Stimulated activated CD8-positive, alpha-beta memory T cell treated with anti-CD3 and anti-CD28 coated beads, Interleukin-2, amount 100 ng/mL, for 1 hour (primary cell): ENCODE results near the gene ASB6.
"Not testable (repeated sequence)": the region's sequence is repeated elsewhere in the genome, so short reads cannot be mapped to it uniquely, and the experiment has no call there.

Experiments used
- DNase-seq, 2 donors: peaks; one replicate each; pipeline ENCODE4 v3.0.0-alpha.2; 2020; ENCODE audit warnings: low read depth in 2 of 2

The ASB6 gene

DNA sequence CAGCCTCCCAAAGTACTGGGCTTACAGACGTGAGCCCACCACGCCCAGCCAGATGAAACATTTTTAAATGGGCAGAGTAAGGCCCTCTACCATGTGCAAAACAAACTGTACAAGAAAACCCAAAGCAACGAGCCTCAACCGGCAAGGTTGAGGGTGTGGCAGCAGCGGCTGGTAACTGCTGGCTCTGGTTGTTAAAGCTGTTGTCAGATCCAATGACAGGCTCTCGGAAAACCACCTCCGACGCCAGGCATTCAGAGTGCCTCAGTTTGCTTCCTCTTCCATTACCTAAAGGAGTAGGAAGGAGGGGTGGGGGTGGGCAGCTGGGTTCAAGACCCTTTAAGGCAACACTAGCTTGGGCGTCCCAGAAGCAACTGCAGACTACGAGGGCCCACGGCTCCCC, 2.4 kb upstream of the ASB6 start:
- DNase-seq, result no peak

DNA sequence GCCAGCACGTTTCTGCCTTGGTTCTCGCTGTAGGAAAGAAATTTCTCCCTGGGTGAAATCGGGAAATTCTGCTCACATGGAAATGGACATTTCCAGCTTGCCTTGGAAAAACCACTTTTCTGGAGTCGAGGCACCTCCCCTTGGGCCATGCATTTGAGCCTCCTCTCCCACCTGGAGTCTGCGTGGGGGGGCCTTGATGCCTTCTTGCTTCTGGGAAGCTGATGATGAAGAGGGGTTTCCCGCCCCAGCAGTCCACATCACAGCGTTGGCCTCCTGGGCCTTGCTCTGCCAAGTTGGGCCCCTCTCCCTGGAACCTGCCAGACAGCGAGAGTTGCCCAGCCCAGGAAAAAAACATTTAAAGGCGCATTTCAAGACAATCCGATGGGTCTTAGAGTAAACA, 1.8 kb upstream of the ASB6 start:
- no peak for DNase-seq

GRCh38 chr9:129640871-129641749, 841 bp downstream of the ASB6 start:
- DNase-seq, result no peak

DNA sequence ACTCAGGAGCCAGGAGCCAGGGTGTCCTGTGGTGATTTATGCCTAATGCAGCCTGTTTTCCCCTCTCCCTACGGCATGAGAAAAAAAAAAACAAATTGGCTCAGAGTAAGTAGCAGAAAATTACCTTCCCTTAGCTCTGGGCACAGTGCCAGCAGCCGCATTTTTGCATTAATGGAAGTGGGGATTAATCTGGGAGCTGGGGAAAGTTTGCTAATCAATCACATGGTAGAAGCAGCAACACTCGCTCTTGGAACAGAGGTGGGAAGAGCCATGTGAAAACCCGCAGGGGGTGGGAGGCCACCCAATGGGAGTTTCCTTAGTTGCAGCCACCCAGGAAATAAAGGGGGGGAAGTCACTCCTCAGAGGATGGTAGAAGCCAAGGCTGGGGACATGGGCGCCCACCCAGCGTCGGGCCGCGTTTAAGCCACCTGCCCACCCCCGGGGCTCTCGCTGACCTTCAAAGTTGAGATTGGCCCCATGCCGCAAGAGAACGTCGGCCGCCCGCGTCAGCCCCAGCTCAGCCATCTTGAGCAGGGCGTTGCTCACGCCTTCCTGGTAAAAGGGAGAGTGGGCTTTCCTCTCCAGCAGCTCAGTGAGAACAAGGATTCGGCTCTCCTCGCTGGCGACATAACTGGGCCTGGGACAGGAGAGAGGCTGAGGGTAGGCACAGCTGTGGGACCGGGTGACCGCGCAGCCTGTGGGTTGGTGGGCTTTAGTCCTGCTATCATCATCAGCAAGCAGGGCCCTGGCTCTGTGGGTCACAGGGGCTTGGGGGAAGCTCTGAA, 1.7 kb downstream of the ASB6 start:
- DNase-seq, result no peak

DNA sequence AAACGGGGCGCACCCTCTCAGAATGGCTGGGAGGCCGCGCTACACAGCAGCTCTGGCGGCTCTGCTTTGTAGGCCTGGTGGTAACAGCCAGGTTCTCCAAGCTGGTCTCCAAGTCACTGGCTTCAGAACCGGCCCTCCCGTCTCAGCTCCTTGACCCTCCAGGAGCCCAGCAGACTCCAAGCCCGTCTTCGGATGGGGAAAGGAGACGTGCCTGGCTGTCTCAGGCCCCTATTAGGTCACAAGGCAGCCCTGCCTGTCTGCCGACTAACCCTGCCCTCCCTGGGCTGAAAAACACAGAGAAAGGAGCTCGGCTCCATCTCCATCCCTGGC, 2.2 kb downstream of the ASB6 start:
- no peak for DNase-seq

- DNase-seq, result no peak
Observed at GRCh38 chr9:129639034-129639630, 2.8 kb downstream of the ASB6 start.

DNA sequence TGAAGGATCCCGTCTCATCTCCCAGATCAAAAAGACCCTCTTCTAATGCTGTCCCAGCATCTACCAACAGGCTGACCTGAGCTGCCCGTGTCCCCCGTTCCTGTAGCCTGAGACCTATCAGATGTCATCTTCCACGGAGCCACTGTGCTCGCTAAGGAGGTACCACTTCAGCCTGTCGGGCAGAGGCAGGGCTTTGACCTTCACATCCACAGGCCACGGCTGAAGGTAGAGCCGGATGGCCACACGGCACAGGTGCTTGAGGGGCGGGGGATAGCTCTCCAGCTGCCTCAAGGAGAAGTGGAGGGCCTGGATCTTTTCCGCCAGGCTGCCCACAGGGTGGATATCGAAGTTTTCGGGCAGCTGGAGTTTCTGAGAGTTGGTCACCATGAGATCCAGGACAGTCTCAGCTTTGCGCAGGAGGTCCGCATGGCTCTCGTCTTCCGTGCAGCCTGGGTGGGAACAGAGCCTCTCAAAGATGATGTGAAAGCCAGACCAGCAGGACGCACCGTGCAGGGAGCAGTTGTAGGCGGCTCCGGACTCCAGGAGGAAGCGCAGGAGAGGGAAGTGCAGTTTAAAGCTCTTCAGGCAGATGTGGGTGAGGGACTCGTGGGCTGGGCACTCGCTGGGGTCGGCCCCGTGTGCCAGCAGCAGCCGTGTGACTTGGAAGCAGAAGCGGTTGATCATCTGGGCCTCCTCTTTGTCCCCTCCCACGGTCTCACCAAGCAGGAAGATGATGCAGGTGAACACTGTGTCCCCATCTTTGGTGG, 4.1 kb downstream of the ASB6 start:
- DNase-seq, result no peak

DNA sequence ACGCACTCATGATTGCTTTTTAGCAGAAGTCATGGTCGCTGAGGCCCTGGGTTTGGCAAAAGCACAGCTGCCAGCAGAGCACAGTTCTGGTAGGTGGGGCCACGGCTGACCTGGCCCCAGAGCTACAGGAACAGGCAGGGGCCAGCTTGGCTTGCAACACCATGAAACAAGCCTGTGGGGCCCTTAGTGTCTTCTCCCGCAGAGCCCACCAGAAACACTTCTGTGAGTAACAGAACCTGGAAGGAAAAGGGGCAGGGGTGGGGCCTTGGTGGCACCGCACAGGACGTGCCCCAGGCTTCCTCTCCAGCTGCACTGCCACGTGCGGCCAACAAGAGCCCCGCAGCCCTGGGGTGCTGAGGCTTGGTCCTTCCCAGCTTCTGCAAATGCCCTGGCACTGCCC, 4.8 kb downstream of the ASB6 start:
- DNase-seq, result no peak

GRCh38 chr9:129636343-129636742, 5.6 kb downstream of the ASB6 start:
- not testable (repeated sequence) for DNase-seq

- no peak for DNase-seq
Observed at GRCh38 chr9:129635099-129636065, 6.6 kb downstream of the ASB6 start.

- no peak for DNase-seq
Observed at GRCh38 chr9:129633848-129634247, 8.1 kb downstream of the ASB6 start.

- DNase-seq, result no peak
Observed at GRCh38 chr9:129633207-129633606, 8.7 kb downstream of the ASB6 start.

- no peak for DNase-seq
Observed at GRCh38 chr9:129632460-129632859, 9.5 kb downstream of the ASB6 start.

DNA sequence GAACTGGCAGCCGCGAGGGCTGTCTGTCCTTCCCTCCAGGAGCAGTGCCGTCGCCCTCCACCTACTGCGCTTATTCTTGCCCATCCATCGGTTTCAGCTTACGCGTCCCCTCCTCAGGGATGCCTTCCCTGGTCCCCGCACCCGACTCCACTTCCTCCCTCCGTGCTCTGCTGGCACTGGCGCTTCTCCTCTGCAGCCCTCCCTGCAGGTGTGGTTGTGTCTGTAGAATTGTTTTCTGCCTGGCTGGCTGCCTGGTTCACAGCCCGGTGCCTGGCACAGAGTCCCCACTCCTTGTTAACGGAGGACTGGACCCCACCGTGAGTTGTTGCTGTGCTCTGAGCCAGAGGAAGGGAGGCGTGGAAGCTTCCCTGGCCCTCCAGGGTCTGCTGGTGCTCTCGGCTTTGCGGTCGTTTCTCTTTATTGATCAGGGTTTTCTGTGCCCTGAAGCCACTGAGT, 10.2 kb downstream of the ASB6 start:
- DNase-seq, result no peak

- DNase-seq, result no peak
Observed at GRCh38 chr9:129630967-129631673, 10.8 kb downstream of the ASB6 start.

DNA sequence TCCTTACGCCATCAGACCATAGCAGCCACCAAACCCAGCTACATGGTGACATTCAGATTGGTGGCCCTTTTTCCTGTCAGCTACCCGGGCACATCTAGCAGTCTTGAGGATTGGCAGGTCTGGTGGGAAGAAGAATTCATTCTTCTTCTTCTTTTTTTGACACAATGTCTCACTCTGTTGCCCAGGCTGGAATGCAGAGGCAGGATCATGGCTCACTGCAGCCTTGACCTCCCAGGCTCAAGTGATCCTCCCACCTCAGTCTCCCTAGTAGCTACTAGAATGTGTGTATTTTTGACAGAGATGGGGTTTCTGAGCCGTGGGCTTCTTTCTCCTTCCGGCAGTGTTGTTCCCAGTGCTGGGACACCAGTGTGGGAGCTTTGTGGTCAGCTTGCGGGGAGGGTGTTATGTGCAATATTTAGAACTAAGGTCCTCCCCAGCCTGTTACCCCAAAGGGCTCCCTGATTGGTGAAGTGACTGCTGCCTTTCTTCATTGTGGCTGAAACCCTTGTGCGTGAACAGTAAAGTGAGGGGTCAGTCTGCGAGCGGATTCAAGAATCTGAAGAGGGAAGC, 12.6 kb downstream of the ASB6 start:
- no peak for DNase-seq

DNA sequence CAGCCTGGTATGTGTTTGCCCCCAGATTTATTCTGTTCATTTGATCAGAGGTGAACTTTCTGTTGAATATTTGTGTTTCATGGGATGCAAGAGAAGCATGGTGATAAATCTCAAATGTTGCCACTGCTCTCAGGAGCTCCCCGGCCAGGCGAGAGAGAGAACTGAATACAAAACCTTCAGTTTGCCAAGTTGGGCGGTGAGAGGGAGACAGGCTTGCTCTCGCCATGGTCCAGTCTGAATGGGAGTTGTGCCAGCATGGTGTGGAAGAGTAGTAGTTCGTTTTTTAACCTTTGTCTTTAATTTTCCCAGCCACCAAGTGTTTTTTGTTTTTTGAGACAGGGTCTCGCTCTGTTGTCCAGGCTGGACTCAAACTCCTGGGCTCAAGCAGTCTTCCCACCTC, 13.2 kb downstream of the ASB6 start:
- DNase-seq, result no peak

DNA sequence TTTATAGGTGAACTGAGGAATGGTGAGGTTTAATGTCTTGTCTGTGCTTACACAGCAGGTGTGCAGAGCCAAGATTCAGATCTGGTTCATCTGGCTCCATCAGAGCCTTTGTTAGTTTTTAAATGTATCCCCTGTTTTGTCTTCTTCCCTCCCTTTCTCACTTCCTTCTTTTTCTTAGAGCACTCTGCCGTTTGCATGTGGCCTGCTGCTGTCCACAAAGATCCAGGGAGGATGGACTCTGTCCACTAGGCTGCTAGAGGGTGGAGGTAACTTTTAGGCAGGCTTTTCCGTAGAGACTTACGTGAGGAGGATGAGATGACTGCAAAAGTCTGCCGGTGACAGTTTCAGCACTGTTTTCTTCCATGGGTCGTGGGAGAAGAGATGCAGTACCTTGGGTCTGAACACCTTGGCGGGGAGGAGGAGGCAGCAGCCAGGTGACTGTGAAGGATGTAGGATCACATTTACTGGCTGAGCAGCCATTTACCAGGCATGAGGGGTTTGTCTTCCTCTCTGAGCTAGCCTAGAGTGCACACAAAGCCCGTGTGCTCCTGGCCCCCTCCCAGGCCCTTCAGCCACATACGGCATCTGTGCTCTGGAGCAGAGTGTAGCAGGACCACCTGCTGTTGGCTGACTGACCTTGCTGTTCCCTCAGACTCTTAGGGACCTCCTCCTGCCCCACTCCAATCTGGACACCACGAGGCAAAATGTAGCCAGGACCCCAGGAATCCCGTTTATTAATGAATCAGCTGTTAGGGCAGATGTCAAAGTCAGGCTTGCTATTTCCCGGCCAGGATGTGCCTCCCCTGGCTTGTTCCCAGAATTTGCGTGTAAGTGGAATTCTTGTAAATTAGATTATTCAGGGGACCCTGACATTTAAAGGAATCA, 14.2 kb downstream of the ASB6 start:
- DNase-seq, result no peak
